HG03575 (cell line): Measurements from ENCODE around the gene DCAF15.
"Not testable (repeated sequence)": the region's sequence is repeated elsewhere in the genome, so short reads cannot be mapped to it uniquely, and the experiment has no call there.

ENCODE experiments used
- ATAC-seq: cut with Tn5 transposase; IDR thresholded peaks from one replicate; pipeline ENCODE4 v1.9.1; 2021; ENCODE audit not compliant: unreplicated experiment, insufficient number of reproducible peaks, low FRiP score; ENCODE audit errors: extremely low read depth

DCAF15 gene

GRCh38 chr19:13952154-13952930 is at the start of gene DCAF15:
DCAF15 (plus strand) TSS chr19:13952509; CDS start chr19:13952513, 4 bp downstream.
- peak; percentile 90 for ATAC-seq

- ATAC-seq = no peak
Observed at GRCh38 chr19:13902993-13903555, 49.2 kb upstream of the DCAF15 start.

GRCh38 chr19:13905634-13906520 is 46.4 kb upstream of the DCAF15 start, which contains the start of the genes BRME1 and CC2D1A:
BRME1 (minus strand) TSS chr19:13906117; CDS start chr19:13904892, 1,225 bp downstream.
CC2D1A (plus strand) TSS chr19:13906201; CDS start chr19:13906442, 241 bp downstream.
- no peak for ATAC-seq

- ATAC-seq = no peak
Observed at GRCh38 chr19:13906521-13906904, 45.8 kb upstream of the DCAF15 start.

GRCh38 chr19:13906910-13907309 is 45.4 kb upstream of the DCAF15 start:
- ATAC-seq = no peak

- ATAC-seq = no peak
Observed at GRCh38 chr19:13908674-13909073, 43.6 kb upstream of the DCAF15 start.

- ATAC-seq = no peak
Observed at GRCh38 chr19:13909430-13909829, 42.9 kb upstream of the DCAF15 start.

- no peak for ATAC-seq
Observed at GRCh38 chr19:13913352-13913751, 39.0 kb upstream of the DCAF15 start.

GRCh38 chr19:13914777-13915176 is 37.5 kb upstream of the DCAF15 start:
- ATAC-seq = no peak

GRCh38 chr19:13917888-13918406 is 34.4 kb upstream of the DCAF15 start:
- ATAC-seq = no peak

- no peak for ATAC-seq
Observed at GRCh38 chr19:13918726-13919411, 33.4 kb upstream of the DCAF15 start.

- no peak for ATAC-seq
Observed at GRCh38 chr19:13920524-13920923, 31.8 kb upstream of the DCAF15 start.

GRCh38 chr19:13920940-13921747 is 31.2 kb upstream of the DCAF15 start:
- ATAC-seq = no peak

GRCh38 chr19:13922118-13922517 is 30.2 kb upstream of the DCAF15 start:
- ATAC-seq = not testable (repeated sequence)

- no peak for ATAC-seq
Observed at GRCh38 chr19:13923194-13923987, 28.9 kb upstream of the DCAF15 start.

GRCh38 chr19:13926010-13926409 is 26.3 kb upstream of the DCAF15 start:
- no peak for ATAC-seq

GRCh38 chr19:13926715-13927114 is 25.6 kb upstream of the DCAF15 start:
- no peak for ATAC-seq
